Activated CD8-positive, alpha-beta memory T cell treated with anti-CD3 and anti-CD28 coated beads for 48 hours (primary cell): ENCODE results near the gene RRP12.
"Not testable (repeated sequence)": the region's sequence is repeated elsewhere in the genome, so short reads cannot be mapped to it uniquely, and the experiment has no call there.

Experiments
- DNase-seq, 3 experiments: peaks; one replicate each; pipeline ENCODE4 v3.0.0-alpha.2; 2020; ENCODE audit warnings: low read depth in 2 of 3, low spot score in 2 of 3

RRP12 gene

DNA sequence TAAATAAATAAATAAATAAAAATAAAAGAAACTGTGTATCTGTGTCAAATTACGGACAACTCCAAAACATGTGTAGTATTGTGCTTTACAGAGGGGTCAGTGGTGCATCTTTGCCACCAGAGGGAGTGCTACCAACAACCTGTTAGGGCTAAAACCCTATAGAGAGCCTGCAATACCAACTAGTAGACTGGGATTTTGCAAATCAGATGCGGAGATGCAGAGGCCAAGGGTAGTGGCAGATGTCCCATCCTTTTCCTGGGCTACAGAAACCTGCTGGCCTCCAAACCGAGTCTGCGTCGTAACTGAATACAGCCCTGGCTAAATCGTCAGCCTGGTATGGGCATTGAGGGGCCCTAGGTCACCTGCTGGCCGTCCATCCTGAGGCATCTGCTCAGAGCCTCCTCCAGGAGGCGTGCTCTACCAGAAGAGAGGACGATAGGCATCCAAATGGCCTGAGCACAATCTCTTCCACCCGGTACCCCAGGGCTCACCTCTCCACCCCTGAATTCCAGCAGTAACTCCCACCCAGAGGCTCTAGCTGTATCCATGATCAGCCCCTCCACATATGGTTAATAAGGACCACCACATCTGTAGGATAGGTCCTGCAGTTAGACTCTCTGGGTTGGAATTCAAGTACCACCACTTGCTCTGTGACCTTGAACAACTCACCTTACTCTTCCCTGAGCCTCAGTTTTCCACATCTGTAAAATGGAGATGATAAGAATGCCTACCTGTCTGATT, 6.2 kb upstream of the RRP12 start:
- DNase-seq: no peak

DNA sequence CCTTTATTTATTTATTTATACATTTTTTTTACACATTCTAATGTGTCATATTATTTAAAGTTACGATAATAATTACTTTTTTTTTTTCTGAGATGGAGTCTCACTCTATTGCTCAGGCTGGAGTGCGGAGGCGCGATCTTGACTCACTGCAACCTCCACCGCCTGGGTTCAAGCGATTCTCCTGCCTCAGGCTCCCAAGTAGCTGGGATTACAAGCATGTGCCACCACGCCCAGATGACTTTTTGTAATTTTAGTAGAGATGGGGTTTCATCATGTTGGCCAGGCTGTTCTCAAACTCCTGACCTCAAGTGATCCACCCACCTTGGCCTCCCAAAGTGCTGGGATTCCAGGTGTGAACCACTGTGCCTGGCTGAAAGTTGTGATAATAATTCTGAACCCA, 5.3 kb upstream of the RRP12 start:
- DNase-seq: not testable (repeated sequence)

DNA sequence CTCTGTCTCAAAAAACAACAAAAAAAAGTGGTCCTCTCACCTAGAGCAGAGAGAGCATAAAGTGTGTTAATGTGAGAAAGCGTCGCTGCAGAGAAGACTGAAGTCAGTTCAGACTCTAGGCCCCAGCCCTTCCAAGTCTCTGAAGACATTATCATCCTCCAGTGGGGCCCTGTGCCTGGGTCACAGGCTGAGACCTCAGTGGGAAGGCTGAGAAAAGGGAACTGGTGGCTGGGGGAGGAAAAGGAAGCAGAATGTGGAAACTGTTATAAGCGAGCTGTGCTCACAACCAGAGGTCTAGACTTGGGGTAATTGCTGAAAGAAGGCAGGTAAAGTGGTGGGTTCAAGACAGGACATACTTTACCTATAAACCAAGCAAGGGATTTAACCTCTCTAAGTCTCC, 4.9 kb upstream of the RRP12 start:
- no peak for DNase-seq

DNA sequence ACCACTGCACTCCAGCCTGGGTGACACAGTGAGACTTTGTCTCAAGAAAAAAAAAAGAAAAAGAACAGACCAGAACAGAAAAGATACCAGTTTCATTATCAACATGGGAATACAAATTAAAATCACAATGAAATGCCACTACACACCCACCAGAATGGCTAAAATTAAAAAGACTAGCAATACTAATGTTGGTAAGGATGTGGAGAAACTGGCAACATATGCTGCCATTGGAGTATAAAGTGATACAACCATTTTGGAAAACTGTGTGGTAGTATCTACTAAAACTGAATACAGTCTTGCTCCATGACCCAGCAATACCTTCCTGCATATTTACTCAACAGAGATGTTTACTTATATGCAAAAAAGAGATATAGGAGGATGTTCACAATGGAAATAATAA, 2.9 kb upstream of the RRP12 start:
- DNase-seq: no peak

DNA sequence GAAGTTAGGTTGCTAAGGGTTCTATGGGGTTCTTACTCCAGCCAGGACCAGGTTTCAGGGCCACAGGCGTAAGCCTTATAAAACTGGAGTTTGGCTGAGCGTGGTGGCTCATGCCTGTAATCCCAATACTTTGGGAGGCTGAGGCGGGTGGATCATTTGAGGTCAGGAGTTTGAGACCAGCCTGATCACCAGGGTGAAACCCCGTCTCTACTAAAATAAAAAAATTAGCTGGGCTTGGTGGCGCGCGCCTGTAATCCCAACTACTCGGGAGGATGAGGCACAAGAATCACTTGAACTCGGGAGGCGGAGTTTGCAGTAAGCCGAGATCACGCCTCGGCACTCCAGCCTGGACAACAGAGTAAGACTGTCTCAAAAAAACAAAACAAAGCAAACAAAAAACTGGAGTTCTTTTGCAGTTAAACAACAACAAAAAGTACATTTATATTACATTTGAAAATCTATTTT, 347 bp upstream of the RRP12 start:
- no peak for DNase-seq

DNA sequence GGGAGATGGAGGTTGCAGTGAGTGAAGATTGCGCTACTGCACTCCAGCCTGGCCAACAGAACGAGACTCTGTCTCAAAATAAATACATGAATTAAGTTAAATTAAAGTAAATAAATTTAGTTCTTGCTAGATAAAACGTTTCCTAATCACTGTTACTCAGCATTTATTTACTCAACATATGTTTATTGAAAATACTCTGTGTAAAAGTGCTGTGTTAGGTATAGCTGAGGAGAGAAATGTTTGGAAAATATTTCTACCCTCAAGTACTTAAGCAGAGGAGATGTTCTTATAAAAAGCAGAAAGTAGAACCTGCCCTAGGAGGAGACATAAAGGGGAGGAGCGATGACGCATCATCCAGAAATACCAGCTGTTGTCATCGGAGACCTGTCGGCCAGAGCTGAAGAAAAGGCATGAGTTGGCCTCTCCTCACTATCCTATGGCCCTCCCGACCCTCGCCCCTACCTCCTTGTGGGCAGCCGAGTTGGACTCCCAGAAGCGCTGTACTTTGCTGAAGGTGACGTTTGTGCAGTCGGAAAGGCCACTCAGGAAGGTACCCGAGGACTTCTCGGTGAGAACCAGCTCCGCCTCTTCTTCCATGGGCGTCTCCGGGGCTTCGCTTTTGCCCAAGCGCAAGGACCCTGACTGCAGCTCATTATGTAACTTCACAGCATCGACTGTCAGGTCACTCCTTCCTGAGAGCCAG, 1.1 kb downstream of the RRP12 start:
- DNase-seq: no peak

DNA sequence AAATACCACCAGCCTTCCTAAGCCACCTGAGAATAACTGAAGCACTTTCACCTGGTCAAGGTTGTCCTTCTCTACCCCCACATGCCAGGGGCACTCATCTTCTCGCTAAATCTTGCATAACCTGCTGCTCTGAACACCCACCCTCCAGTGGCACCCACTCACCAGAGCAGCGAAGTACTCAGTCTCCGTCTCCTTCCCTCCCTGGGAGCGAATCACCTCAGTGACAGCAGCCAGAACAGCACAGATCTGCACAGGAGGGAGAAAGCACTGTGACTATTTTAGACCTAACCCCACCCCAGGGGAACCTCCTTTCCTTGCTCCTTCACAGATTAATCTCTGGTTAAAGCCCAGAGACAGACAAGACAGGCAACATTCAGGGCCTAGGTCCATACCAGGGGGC, 5.1 kb downstream of the RRP12 start:
- no peak for DNase-seq

DNA sequence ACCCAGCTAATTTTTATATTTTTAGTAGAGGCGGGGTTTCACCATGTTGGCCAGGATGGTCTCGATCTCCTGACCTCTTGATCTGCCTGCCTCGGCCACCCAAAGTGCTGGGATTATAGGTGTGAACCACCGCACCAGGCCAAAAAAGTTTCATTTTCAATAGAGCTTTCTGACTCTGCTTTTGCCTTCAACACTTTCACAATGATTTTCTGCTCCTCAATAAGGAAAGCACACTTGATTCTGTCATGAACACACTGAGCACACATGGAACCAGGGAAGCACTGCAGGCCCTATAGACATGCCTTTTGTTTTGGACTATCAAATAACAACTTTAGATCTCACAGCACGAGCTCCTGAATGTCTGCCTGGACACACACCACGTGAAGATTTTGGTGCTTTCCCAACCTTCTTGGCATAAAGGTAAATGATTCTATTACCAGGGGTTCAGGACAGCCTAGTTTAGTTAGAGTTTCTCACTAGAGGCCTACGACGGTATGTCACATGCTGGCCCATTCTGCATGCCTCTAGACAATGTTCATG, 8.0 kb downstream of the RRP12 start:
- no peak for DNase-seq

DNA sequence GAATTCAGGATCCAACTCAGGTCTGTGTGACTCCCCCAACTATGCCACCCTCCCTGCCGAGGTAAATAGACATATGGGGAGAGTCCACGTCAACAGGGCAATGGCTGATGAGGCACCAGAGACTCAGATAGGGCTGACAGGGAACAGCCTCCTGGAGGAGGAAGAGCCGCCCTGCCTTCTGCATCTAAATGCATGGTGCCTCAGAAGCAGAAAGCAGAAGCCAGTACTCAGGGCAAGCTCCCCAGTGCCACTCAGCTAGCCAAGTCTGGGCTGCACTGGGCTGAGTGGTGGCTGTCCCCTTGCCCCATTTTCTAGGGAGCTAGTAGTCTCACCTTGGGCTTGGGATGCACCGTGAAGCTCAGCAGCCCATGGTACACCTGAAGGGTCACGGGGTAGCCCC, 11.0 kb downstream of the RRP12 start:
- no peak for DNase-seq

DNA sequence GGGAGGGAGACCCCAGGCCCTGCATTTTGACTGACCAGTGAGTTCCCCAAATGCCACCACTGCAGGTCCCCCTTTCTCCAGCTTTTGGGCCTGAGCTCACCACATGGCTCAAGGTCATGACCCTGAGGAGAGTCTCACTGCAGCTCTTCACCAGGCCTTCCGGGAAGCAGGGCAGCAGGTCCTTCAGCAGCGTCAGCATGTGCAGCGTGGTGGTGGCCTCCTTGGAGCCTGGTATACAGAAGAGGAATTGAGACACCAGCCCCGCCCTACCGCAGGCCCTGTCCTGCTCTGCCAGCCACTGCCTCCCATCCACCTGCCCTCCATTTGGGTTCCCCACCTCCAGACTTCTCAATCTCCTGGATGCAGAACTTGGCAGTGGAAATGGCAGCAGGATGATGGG, 13.0 kb downstream of the RRP12 start:
- DNase-seq: no peak

DNA sequence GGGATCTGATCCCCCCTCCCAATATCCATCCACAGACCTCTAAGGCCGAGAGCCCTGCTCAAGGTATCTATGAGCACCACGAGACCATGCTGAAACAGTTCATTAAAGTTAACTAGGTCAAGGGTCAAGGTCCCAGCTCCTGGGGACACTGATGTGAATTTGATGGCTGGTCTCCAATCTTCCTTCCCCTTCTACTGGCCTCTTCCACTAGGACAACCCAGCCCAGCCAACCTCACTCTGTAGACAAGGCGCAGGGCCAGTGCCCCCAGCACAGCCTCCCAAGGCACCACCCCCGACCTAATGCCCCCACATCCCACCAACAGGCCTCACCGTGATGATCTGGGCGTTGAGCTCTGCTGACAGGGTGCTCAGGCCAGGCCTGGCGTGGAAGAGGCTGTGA, 15.6 kb downstream of the RRP12 start:
- DNase-seq: no peak

DNA sequence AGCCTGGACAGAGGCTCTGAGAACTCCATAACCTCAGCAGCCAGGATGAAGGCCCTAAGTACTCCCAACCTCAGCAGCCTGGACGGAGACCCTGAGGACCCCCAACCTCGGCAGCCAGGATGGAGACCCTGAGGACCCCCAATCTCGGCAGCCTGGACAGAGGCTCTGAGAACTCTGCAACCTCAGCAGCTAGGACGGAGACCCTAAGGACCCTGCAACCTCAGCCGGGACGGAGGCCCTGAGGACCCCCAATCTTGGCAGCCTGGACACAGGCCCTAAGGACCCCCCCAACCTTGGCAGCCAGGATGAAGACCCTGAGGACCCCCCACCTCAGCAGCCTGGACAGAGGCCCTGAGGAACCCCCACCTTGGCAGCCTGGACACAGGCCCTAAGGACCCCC, 16.5 kb downstream of the RRP12 start:
- no peak for DNase-seq

DNA sequence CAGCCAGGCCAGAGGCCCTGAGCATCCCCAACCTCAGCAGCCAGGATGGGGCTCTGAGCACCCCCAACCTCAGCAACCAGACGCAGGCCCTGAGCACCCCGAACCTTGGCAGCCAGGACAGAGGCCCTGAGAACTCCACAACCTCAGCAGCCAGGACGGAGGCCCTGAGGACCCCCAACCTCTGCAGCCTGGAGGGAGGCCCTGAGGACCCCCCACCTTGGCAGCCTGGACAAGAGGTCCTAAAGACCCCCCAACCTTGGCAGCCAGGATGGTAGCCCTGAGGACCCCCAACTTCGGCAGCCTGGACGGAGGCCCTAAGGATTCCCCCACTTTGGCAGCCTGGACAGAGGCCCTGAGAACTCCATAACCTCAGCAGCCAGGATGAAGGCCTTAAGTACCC, 17.0 kb downstream of the RRP12 start:
- no peak for DNase-seq

DNA sequence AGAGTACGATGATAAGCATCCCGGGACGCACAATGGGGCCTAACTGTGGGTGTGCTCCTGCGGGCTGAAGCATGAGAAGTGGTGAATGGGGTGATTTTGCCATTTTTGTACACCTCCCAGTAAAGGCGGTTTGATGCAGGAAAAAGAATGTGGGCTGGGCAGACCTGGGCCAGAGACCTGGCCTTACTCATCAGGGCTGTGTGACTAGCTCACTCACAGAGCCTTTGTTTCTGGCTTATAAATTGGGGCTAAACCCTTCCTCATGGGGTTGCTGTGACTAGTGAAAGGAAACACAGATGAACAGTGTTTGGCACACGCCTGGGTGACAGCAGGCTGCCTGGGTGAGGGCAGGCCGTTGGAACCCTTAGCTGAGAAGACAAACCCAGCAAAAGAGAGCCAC, 18.0 kb downstream of the RRP12 start:
- DNase-seq: no peak

DNA sequence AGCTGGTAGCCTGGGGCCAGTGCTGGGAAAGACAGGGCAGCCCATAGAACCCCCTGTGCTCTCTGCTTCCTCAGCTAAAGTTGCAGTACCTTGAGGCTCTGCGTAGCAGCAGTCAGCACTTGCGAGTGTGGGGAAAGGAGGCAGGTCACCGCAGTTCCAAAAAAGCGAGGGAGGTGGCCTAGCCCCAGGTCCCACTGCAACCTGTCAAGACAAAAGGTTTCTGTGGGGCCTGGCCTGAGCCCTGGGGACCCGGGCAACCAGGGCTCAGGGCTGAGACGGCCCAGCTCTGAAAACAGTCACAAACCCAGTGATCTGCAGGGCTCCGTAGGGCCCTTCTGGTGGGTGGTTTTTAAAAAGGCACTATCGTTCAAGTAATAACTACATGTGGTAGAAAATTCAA, 19.5 kb downstream of the RRP12 start:
- no peak for DNase-seq

DNA sequence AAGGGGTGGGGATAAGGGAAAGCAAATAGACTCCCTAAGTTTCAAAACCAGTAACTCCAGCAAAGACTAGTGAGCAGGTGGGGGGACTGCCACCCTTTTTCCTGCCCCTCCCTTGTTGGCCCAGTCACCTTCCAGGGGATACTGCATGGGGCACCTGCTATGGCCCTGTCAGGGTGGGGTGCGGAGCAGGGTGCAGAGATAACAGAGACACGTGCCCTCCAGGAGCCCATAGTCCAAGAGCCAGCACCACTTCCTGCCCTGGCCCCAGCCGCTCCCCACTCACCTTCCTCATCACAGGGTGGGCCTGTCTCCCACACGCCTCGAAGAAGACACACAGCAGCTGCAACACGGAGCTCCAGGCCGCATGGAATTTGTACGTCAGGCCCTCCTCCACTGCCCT, 20.6 kb downstream of the RRP12 start:
- no peak for DNase-seq

DNA sequence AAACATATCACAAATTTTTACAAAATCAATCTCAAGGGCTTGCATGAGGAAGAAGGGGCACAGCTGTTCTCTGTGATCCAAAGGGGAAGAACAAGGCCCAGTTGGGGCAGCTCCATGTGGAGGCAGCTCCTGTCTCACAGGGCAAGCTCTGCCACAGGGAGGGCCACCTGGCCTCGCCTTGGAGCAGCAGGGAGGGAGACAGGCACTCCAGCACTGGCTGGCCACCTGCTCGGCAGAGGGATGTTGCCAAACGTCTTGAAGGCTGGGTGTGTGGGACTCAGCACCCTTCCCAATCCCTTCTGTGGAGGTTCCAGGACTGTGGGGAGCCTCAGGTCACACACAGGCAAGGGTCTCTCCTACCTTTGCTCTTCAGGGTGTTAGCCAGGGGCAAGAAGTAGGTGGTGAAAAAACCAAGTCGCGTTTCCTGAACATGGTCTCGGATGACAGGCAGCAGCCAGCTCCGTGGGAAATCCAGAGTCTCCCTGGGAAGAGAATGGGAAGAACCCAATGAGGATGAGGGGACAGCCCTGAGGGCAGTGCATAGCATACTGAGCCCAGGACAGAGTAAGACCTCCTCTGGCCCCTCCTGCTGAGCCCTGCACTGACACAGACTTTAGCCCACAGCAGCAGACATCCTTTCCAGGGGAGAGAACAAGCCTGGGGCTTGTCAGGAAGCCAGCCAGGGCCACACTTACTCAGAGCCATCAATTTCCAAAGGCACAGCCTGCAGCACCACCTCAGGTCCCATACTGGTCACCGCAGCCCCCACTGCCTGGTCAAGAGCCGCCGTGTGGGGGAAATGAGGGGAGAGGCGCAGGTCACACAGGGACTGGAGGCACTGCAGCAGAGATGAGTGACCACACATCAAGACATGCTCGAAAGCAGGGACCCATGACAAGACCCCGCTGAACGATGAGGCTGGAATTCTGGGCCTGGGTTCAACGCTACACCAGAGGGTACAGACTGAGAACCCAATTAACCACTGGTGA, 21.9 kb downstream of the RRP12 start:
- no peak for DNase-seq

DNA sequence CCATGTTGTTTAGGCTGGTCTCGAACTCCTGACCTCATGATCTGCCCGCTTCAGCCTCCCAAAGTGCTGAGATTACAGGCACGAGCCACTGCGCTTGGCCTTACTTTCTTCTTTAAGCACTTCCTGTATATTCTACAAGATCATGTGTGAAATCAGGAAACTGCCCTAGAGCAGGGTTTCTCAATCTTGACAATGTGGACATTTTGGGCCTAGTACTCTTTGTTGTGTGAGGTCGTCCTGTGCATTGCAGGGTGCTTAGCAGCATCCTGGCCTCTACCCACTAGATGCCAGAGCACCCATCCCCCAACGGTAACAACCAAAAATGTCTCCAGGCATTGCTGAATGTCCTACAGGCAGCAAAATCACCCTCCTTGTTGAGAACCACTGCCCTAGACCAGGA, 24.7 kb downstream of the RRP12 start:
- no peak for DNase-seq

DNA sequence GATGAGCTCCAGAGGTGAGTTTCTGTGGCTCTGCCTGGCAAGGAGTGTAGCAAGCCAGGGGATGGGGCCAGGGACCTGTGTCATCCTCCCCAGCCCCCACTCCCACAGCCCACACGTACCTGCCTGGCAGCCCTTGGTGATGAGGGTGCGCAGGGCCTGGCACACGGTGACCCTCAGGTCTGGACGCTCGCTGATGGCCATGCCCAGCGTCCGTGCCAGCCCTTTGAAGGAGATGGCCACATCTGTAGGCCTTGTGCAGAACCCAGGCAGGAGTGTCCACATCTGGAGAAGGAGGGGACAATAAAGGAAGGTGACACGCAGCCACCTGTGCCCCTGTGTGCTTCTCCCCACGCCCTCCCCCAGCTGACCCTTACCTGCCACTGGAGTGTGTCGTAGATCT, 27.7 kb downstream of the RRP12 start:
- no peak for DNase-seq

DNA sequence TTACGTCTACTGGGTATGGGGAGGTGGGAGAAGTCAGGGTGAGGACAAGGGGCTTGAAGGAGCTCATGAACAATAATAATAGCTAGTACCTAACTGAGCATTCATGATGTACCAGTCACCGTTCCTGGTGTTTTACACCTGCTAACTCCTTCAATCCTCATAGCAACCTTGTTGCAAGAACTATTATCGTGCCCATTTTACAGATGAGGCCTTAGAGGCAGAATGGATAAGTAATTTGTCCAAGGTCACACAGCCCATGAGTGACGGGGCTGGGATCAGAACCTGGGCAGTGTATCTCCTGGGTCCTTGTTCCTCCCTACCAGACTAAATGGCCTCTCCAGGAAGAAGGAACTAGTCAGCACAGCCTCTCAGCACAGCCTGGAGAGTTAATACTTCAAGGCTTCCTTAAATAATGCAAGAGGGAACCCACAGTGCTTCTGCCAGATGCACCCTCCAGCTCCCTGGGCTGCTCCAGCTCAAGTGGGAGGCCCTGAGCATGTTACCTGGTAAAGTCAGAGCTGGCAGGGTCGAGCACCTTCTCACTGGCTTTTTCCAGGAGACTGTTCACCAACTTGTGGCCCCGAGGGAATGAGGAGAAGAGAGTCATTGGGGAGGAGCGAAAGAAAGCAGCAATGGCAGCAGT, 28.8 kb downstream of the RRP12 start:
- no peak for DNase-seq

DNA sequence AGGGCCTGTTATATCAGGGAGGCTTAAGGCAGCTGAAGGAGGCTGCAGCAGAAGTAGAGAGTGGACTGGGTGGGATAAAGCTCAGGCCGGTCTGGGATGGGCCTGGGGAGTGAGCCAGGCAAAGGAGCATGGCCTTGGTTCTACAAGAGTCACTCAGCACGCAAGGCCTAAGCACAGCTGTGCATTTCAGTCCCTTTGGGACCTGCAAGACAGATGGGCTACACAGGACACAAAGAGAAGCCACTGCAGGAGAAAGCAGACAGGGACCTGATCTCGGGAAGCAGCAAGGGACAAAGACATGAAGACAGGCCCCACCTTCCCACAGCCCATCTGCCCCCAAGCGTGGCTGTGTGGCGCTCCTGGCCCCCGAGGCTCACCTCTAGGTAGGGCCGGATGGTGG, 29.4 kb downstream of the RRP12 start:
- DNase-seq: no peak
